ENCODE measurements around the gene UNCX. TPM values are rescaled to one million over a fixed set of nuclear protein-coding genes. Genes with fewer than 3 reads are reported as not detected.

UNCX gene
- total and polyA plus RNA-seq, 8 donors: not detected

DNA sequence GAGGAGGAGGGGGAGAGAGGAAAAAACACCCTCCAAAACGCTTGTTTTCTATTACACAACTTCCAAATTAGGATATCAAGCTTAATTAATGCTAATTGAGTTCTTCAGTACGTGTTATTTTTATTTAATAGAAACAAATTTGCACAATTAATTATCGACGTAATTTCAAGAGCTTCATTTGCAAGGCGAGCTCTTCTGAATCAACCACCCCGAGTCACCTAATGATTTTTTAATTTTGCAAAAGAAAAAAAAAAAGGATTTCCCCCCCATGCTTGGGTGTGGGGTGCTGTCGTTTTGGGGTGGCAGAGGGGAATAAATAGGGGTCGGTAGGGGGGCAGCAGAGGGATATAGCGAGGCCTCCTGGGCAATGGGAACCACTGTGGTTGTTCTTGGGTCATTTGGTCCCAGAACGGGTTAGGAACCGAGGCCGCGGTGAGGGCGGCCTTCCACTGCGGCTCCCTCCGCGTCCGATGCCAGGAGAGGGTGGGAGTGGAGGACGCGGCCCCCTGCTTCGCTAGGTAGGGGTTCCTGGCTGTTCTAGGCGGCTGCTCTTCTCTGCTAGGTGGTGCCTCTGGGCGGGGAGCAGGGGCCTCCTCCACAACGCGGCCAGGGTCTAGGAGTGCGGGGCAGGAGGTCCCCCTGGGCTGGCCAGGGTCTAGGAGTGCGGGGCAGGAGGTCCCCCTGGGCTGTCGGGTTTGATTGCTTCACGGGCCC lies 7.3 kb downstream of the UNCX start:
- DNase-seq: no peak
- Histone ChIP-seq H3K4me1 (peaks cover 5 to 49% (median 35%) of the 10 kb centered on the region in 4 donors), H3K9me3 (no peaks in the 10 kb centered on the region), H3K27me3 (peaks cover 69 to 100% (median 96%) of the 10 kb centered on the region in 3 donors), H3K4me3 (no peak overlapping the region), H3K36me3 (no peaks in the 10 kb centered on the region), H3K27ac (no peak overlapping the region)
- TF ChIP-seq POLR2AphosphoS5 (IDR thresholded peaks at IDR 0.05) (no peak), POLR2A (IDR thresholded peaks at IDR 0.05) (no peak), CTCF (IDR thresholded peaks at IDR 0.05) (no peak), EP300 (IDR thresholded peaks at IDR 0.05) (no peak)
- WGBS, 5 donors: 4 to 11% (median 7%) methylated on average over 17 to 29 of the region's 29 CpGs
- intact Hi-C loops (cut with DNase I; ENCODE audit: low total_unique reads): no loop called here

- no peak for DNase-seq
- TF ChIP-seq EP300 (IDR thresholded peaks at IDR 0.05): no peak
- no peak for TF ChIP-seq CTCF (IDR thresholded peaks at IDR 0.05)
- TF ChIP-seq POLR2A (IDR thresholded peaks at IDR 0.05): no peak
Measured at GRCh38 chr7:1240517-1241257, 8.0 kb downstream of the UNCX start.

DNA sequence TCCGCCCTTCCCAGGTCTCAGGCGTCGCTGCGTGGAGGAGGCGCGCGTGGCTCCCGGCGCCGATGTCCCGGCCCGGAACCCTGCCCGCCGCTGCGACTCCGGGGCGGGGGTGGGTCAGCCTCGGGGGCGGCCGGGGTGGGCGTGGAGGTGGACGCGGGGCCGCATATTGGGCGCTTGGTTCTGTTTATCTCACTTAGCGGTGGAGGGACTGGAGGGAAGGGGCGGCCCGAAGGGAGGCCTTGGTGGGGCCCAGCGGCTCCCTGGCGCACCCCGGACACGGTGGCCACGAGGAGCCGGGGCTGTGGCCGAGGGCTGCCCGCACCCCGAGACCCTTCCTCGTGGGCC lies 8.6 kb downstream of the UNCX start:
- TF ChIP-seq EP300 (IDR thresholded peaks at IDR 0.05): no peak
- no peak for TF ChIP-seq POLR2AphosphoS5 (IDR thresholded peaks at IDR 0.05)
- TF ChIP-seq CTCF (IDR thresholded peaks at IDR 0.05): no peak
- no peak for TF ChIP-seq POLR2A (IDR thresholded peaks at IDR 0.05)
- WGBS, 5 donors: 0 to 7% (median 4%) methylated on average over 5 to 38 of the region's 38 CpGs
- no peak overlapping the region for H3K27ac ChIP-seq

More at GRCh38 chr7:1240517-1241257, 8.0 kb downstream of the UNCX start:
- H3K36me3 ChIP-seq: no peaks in the 10 kb centered on the region
- peaks cover 69 to 100% (median 96%) of the 10 kb centered on the region in 3 donors for H3K27me3 ChIP-seq
- WGBS, 5 donors: 4 to 9% (median 6%) methylated on average over 34 to 40 of the region's 40 CpGs
- H3K4me3 ChIP-seq: no peak overlapping the region
- no peaks in the 10 kb centered on the region for H3K9me3 ChIP-seq
- intact Hi-C loops (cut with DNase I; ENCODE audit: low total_unique reads): no loop called here
- H3K27ac ChIP-seq: no peak overlapping the region
- peaks cover 1 to 41% (median 28%) of the 10 kb centered on the region in 4 donors for H3K4me1 ChIP-seq

DNA sequence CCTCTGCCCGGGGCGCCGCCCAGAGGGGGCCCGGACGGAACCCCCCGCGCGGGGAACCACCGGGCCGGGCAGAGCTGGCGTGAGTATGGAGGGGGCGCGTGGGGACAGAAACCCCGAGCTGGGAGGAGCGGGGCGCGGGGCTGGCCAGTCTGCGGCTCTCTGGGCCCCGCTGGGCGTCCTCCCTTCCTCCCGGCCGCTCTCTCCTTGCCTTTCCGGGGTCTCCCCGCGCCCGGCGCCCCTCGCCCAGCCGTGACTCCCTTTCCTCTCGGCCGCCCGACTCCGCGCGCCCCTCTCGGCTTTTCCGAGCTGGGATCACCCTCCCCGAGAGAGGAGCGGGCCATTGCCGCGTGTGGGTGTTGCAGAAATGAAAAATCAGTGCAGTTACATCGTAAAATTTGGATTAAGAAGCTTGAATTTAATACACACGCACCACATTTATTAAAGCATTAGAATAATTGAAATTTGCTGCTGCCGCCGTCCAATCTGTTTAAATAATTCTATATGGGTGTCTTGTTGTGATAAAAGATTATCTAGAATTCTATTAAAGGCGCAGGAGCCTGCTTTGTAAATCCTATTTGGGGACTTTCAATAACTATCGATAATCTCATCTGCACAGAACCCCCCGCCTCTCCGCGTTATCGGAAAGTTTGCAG lies 9.1 kb downstream of the UNCX start:
- Histone ChIP-seq H3K27me3 (peaks cover 76 to 100% (median 100%) of the 10 kb centered on the region in 3 donors), H3K36me3 (no peaks in the 10 kb centered on the region), H3K9me3 (no peaks in the 10 kb centered on the region), H3K4me1 (peaks cover 4 to 41% (median 28%) of the 10 kb centered on the region in 4 donors), H3K4me3 (no peak overlapping the region), H3K27ac (no peak overlapping the region)
- TF ChIP-seq POLR2A (IDR thresholded peaks at IDR 0.05): no peak
- TF ChIP-seq CTCF (IDR thresholded peaks at IDR 0.05): no peak
- no peak for TF ChIP-seq POLR2AphosphoS5 (IDR thresholded peaks at IDR 0.05)
- no peak for TF ChIP-seq EP300 (IDR thresholded peaks at IDR 0.05)
- 4 to 13% (median 5%) methylated on average over 45 to 51 of the region's 51 CpGs for WGBS, 5 donors
- no peak for DNase-seq
- intact Hi-C loops (cut with DNase I; ENCODE audit: low total_unique reads): no loop called here

More for the DNA sequence above, 8.6 kb downstream of the UNCX start:
- intact Hi-C loops (cut with DNase I; ENCODE audit: low total_unique reads): no loop called here
- peaks cover 71 to 100% (median 96%) of the 10 kb centered on the region in 3 donors for H3K27me3 ChIP-seq
- H3K36me3 ChIP-seq: no peaks in the 10 kb centered on the region
- no peak overlapping the region for H3K4me3 ChIP-seq
- peaks cover 0 to 38% (median 25%) of the 10 kb centered on the region in 4 donors for H3K4me1 ChIP-seq
- DNase-seq: no peak
- H3K9me3 ChIP-seq: no peaks in the 10 kb centered on the region

Data from stomach (tissue), 9 donors.